GM12878 (cell line): ENCODE data around the gene PDCD1LG2. TPM values are rescaled to one million over a fixed set of nuclear protein-coding genes. Genes with fewer than 3 reads are reported as not detected.
A peak's percentile ranks its signal among the peaks of the same experiment; 100 is the strongest.

Experiments used
- ATF2 ChIP-seq: IDR thresholded peaks from 2 replicates; pipeline ENCODE4 v1.6.1; 2012; ENCODE audit warnings: low read length, inconsistent platforms
- BCL3 ChIP-seq: IDR thresholded peaks from 2 replicates; pipeline ENCODE4 v1.6.1; 2011; ENCODE audit warnings: borderline replicate concordance, low read depth, mild to moderate bottlenecking, moderate library complexity, low read length; ENCODE audit not compliant: insufficient read depth, poor library complexity, severe bottlenecking
- CEBPB ChIP-seq, 2 experiments: fragments of 150-350 bp in 1 of 2; IDR thresholded peaks; 2 replicates each; pipeline ENCODE4 v1.6.1; 2012 to 2014; ENCODE audit warnings: low read depth in 2 of 2, low read length in 2 of 2, borderline replicate concordance in 1 of 2, inconsistent platforms in 1 of 2
- CREB1 ChIP-seq: IDR thresholded peaks from 2 replicates; pipeline ENCODE4 v1.6.1; 2012; ENCODE audit warnings: low read depth, mild to moderate bottlenecking, inconsistent platforms
- CUX1 ChIP-seq: IDR thresholded peaks from 2 replicates; pipeline ENCODE4 v1.6.1; 2012; ENCODE audit warnings: improper control_type of control experiment, low read depth, low read length; ENCODE audit not compliant: insufficient replicate concordance
- EP300 ChIP-seq, 2 experiments: fragments of 150-350 bp in 1 of 2; IDR thresholded peaks; 2 replicates each; pipeline ENCODE4 v1.6.1; 2011 to 2012; ENCODE audit warnings: low read depth in 2 of 2, low read length in 2 of 2, borderline replicate concordance in 1 of 2, improper control_type of control experiment in 1 of 2, inconsistent platforms in 1 of 2; ENCODE audit not compliant: control insufficient read depth in 1 of 2
- FOS ChIP-seq: IDR thresholded peaks from 3 replicates; pipeline ENCODE4 v1.6.1; 2011; ENCODE audit warnings: borderline replicate concordance; ENCODE audit not compliant: insufficient read length; ENCODE audit errors: extremely low read depth
- MEF2A ChIP-seq: IDR thresholded peaks from 2 replicates; pipeline ENCODE4 v1.6.1; 2011; ENCODE audit warnings: low read depth, mild to moderate bottlenecking, low read length, moderate library complexity; ENCODE audit not compliant: insufficient read depth
- MEF2B ChIP-seq: fragments of 450-650 bp; IDR thresholded peaks from 2 replicates; pipeline ENCODE4 v1.6.1; 2018; ENCODE audit warnings: mild to moderate bottlenecking, moderate library complexity; ENCODE audit not compliant: partially characterized antibody, poor library complexity, severe bottlenecking
- MTA3 ChIP-seq: IDR thresholded peaks from 2 replicates; pipeline ENCODE4 v1.6.1; 2012; ENCODE audit warnings: low read length, inconsistent platforms, borderline replicate concordance
- NFIC ChIP-seq: IDR thresholded peaks from 2 replicates; pipeline ENCODE4 v1.6.1; 2012; ENCODE audit warnings: low read depth, mild to moderate bottlenecking, inconsistent platforms, low read length, moderate library complexity
- POU2F2 ChIP-seq: IDR thresholded peaks from 3 replicates; pipeline ENCODE4 v1.6.1; 2011; ENCODE audit warnings: low read depth, mild to moderate bottlenecking, low read length, borderline replicate concordance
- RELA ChIP-seq: fragments of 450-650 bp; IDR thresholded peaks from 2 replicates; pipeline ENCODE4 v1.8.0; 2014; ENCODE audit warnings: borderline replicate concordance; ENCODE audit not compliant: partially characterized antibody
- RELB ChIP-seq: fragments of 450-650 bp; IDR thresholded peaks from 2 replicates; pipeline ENCODE4 v1.6.1; 2017; ENCODE audit warnings: low read depth, mild to moderate bottlenecking, moderate library complexity
- SREBF1 ChIP-seq: IDR thresholded peaks from 2 replicates; pipeline ENCODE4 v1.6.1; 2012; ENCODE audit warnings: mild to moderate bottlenecking, low read length
- ZNF24 ChIP-seq: fragments of 450-650 bp; IDR thresholded peaks from 2 replicates; pipeline ENCODE4 v1.6.1; 2017; ENCODE audit warnings: antibody characterized with exemption, mild to moderate bottlenecking
- ZNF384 ChIP-seq: IDR thresholded peaks from 2 replicates; pipeline ENCODE4 v1.6.1; 2012; ENCODE audit warnings: low read depth, mild to moderate bottlenecking, low read length, improper control_type of control experiment, borderline replicate concordance
- polyA plus RNA-seq, 11 experiments: library from polyadenylated mRNA; depleted of rRNA in 4 of 11; unstranded in 6 of 11; stranded (reverse) in 5 of 11; fragments of >200 nt; fragmentation: Nextera tagmentation in 4 of 11; fragmentation: Illumina TruSeq in 1 of 11; extraction: Ambion mirVana in 4 of 11; extraction: Trizol in 1 of 11; gene quantifications; 1 replicate in 1 of 11; 2 replicates in 10 of 11; pipeline versions ENCODE4 v1.2.1 to v1.2.3, GENCODE V29; 2011 to 2016; ENCODE audit warnings: inconsistent platforms in 2 of 11, missing spikeins in 2 of 11, low read depth in 1 of 11
- total RNA-seq, 4 experiments: library from RNA; depleted of rRNA in 3 of 4; stranded (reverse); fragments of >200 nt in 3 of 4; fragmentation: Illumina TruSeq in 1 of 4; extraction: Trizol in 1 of 4; gene quantifications; 2 replicates each; pipeline versions ENCODE4 v1.2.1 to v1.2.3, GENCODE V29; 2013 to 2021

Gene PDCD1LG2
- total and polyA plus RNA-seq, 10 of the 15 experiments (the other 5 are each of a cell fraction or from before 2014, with no cell fraction given) = 1.5 to 37.3 (median 3.0) TPM

GRCh38 chr9:5529683-5530221 is 19.4 kb downstream of the PDCD1LG2 start (continued):
- TF ChIP-seq SREBF1 (no peak), CUX1 (no peak), ZNF24 (peak; percentile 60; the same call in 1 of the 2 replicates), RELB (0 out of 2 replicates have a peak, but pooled peaks have one; percentile 24), POU2F2 (peak; percentile 70; the same call in 1 of the 3 replicates), EP300 (IDR thresholded peaks at IDR 0.05; ENCODE audit: borderline replicate concordance in 1 of 2, control insufficient read depth in 1 of 2, low read depth in 2 of 2, low read length in 2 of 2) (peak; percentile 9 to 59; a peak in 1 of 4 replicates), MEF2A (peak; percentile 6; the same call in 1 of the 2 replicates), FOS (no peak), NFIC (peak; percentile 70), BCL3 (no peak), CEBPB (IDR thresholded peaks at IDR 0.05; ENCODE audit: borderline replicate concordance in 1 of 2, low read depth in 2 of 2, low read length in 2 of 2) (0 out of 4 replicates have a peak, but pooled peaks of 1 of the 2 experiments have one; percentile 22), MTA3 (0 out of 2 replicates have a peak, but pooled peaks have one; percentile 30), ZNF384 (peak; percentile 29; the same call in 1 of the 2 replicates), RELA (no peak), CREB1 (peak; percentile 28; the same call in 1 of the 2 replicates), ATF2 (0 out of 2 replicates have a peak, but pooled peaks have one; percentile 20), MEF2B (peak; percentile 19)
- TF ChIP-seq, all 136 proteins: peak for 18
